GM12873 (cell line): ENCODE measurements around the gene FGF9.

Source experiments
- TF ChIP-seq, protein P1 (sequence below): IDR thresholded peaks from 2 replicates; pipeline ENCODE4 v1.5.1; 2012; ENCODE audit warnings: low read depth, mild to moderate bottlenecking, moderate library complexity, low read length, control low read depth; ENCODE audit not compliant: insufficient read depth; ENCODE audit errors: missing control alignments

FGF9 gene

GRCh38 chr13:21676611-21677021 is 5.7 kb downstream of the FGF9 start:
- TF ChIP-seq, protein P1, sequence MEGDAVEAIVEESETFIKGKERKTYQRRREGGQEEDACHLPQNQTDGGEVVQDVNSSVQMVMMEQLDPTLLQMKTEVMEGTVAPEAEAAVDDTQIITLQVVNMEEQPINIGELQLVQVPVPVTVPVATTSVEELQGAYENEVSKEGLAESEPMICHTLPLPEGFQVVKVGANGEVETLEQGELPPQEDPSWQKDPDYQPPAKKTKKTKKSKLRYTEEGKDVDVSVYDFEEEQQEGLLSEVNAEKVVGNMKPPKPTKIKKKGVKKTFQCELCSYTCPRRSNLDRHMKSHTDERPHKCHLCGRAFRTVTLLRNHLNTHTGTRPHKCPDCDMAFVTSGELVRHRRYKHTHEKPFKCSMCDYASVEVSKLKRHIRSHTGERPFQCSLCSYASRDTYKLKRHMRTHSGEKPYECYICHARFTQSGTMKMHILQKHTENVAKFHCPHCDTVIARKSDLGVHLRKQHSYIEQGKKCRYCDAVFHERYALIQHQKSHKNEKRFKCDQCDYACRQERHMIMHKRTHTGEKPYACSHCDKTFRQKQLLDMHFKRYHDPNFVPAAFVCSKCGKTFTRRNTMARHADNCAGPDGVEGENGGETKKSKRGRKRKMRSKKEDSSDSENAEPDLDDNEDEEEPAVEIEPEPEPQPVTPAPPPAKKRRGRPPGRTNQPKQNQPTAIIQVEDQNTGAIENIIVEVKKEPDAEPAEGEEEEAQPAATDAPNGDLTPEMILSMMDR: peak; percentile 14

DNA sequence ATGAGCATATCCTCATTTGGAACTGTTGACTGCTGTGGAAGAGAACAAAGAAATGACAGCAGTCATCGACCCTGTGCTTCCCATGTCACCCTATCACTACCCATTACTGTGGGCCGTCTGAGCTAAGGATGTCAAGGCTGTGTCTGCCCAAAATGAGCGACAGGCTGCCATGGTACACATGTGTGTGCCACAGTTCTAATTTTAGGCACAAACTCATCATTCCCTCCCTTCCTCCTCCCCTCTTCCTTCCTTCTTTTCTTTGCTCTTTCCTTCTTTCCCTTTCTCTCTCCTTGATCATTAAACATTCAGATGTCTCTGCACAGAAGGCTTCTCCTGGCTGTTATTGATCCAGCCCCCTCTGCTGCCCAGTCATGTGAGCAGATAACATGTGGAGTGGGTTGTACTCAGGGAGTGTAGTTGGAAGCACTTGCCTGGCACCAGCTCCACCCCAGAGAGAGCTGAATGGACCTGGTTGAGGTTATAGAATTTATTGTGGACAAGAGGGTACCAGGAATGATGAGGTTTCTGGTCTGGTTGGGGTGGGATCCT is 6.3 kb downstream of the FGF9 start:
- TF ChIP-seq, protein P1: no peak

DNA sequence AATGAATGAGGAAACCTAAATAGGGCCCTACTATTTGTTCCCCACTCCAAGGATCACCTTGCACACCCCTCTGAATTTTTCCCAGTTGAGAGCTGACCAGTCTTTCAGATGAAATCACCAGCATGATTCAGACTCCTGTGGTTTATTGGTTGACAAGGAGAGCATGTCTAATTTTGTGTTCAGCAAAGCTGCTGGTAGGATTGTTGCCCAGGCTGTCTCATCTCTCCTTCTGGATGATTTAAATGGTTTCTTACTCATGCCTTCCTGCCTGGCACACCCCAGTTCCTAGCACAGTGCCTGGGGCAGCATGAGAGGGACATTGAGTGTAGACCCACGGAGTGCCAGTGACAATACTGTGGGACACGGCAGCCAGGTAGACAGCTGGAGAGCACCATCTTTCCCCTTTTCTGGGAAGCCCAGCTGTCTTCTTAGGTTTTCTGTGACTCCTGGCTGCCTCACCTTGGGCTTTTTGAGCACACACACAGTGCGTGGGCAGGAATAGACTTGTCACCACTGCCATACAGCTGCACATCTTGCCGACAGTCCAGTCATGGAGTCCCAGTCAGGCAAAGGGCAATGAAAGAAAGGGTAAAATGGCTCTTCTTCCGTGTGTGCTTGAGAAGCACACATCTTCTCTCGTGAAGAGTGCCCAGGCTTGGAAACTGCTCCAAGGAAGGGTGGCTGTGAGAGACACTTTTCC is 12.3 kb downstream of the FGF9 start:
- TF ChIP-seq, protein P1: no peak

DNA sequence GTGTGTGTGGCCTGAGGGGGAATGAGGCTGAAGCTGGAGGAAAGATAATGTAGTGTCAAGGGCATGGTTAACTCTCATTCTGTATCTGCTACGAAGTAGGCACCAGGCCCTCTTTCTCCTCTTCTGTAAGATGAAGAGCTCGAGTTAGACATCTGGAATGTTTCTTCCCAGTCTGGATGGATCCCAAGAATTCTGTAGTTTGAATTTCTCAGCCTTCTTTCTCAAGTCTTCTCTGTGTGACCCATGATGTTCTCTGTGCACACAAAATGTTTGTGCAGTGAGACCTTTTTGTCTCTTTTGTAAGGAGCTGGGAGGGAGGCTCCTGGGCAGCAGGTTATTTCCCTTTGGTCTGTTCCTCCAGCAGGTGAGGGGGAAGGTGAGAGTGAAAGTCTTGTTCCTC is 13.7 kb downstream of the FGF9 start:
- TF ChIP-seq, protein P1: no peak

DNA sequence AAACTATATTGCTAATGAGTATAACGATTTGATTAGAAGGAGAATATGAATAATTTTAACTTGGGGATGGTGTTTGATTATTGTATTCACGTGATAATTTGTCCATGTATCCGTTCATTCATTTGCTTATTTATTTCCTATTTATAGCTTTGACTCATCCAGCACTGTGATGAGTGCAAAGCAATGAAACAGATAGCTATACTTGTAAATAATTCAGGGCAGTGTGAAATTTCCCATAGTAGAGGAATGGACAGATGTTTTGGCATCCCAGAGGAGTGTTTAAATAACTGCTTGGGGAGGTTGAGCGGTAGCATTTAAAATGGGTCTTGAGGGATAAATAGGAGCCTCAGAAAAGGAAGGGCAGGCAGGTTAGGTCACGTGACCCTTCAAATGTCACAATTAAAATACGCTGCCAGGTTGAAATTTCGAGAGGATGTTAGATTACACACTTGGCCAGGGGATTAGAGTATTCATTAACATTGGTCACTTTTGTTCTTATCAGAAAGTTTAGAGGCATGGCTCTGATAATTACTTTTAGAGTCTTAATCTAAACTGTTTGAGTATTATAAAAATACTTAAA is 14.7 kb downstream of the FGF9 start:
- TF ChIP-seq, protein P1: no peak

GRCh38 chr13:21686751-21687391 is 16.0 kb downstream of the FGF9 start:
- TF ChIP-seq, protein P1: no peak

DNA sequence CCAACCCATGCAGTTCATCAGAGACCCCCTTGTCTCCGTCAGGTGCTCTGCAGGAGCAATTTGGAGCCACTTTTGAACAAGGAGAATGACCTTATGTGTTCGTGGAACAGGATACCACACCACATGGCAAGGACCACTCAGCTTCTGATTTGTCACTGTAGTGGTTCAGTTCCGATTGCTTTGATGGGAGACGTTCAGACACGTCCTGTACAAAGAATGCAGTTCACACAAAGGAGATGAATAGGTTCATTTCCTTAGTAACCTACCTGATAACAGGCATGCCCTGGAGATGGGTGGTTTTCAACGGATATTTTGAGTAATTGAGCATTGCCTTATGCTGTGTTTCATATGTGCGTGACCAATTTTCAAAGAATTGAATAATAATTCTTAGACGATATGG is 17.2 kb downstream of the FGF9 start:
- TF ChIP-seq, protein P1: no peak
